HepG2 (cell line): ENCODE measurements around the gene ANKRD35. TPM values are rescaled to one million over a fixed set of nuclear protein-coding genes. Genes with fewer than 3 reads are reported as not detected.

Experiments
- ATAC-seq: fragments of 200-7000 bp; cut with Tn5 transposase; 3 replicates; pipeline ENCODE4 v1.9.1; 2020; ENCODE audit warnings: mild to moderate bottlenecking, moderate library complexity
- BruUV-seq: library from RNA; stranded (reverse); fragments of 400-500 nt; replicated peaks from 2 replicates; lab custom pipeline; 2021; lab: Mats Ljungman, UMichigan
- CTCF ChIA-PET: fragments of 300-600 bp; formaldehyde crosslinking; extraction: SDS; loops from one replicate; lab custom pipeline; 2021; ENCODE audit warnings: low total read pairs, inconsistent platforms, low intra/inter-chr PET ratio; lab: Yijun Ruan, JAX
- POLR2A ChIA-PET: fragments of 350-600 bp; sonication (Branson Sonifier 250); formaldehyde crosslinking; loops from one replicate; lab custom pipeline; 2020; ENCODE audit warnings: antibody characterized with exemption, inconsistent platforms; lab: Yijun Ruan, JAX
- DNase-seq: peaks from one replicate; pipeline ENCODE4 v3.0.0-alpha.2; 2015; ENCODE audit warnings: low spot score
- FAIRE-seq: peaks from 3 replicates; lab custom pipeline; 2011; peaks lifted over from hg19 to GRCh38; lab: Jason Lieb, UNC
- H2AFZ ChIP-seq: one replicate; pipeline ENCODE4 v1.6.1; 2011; ENCODE audit warnings: low read length, inconsistent platforms
- H3K27ac ChIP-seq: fragments of 300-600 bp; 3 replicates; pipeline ENCODE4 v1.8.0; 2011; ENCODE audit warnings: mixed run types, mild to moderate bottlenecking, mixed read lengths, low read length, inconsistent platforms; ENCODE audit not compliant: insufficient read depth; ENCODE audit errors: extremely low read length
- H3K27me3 ChIP-seq, 2 experiments: fragments of 200-600 bp in 1 of 2; 2 replicates in 1 of 2; 3 replicates in 1 of 2; pipeline versions ENCODE4 v1.6.0 to v1.8.0; 2011; ENCODE audit warnings: low read length in 2 of 2, mild to moderate bottlenecking in 2 of 2, moderate library complexity in 2 of 2, inconsistent platforms in 1 of 2; ENCODE audit not compliant: insufficient read depth in 2 of 2, control insufficient read depth in 1 of 2
- H3K36me3 ChIP-seq, 2 experiments: fragments of 200-600 bp in 1 of 2; replicated peaks in 1 of 2; 2 replicates in 1 of 2; 3 replicates in 1 of 2; pipeline versions ENCODE4 v1.5.1 to v1.8.0; 2011; ENCODE audit warnings: low read length in 2 of 2, inconsistent platforms in 1 of 2; ENCODE audit not compliant: insufficient read depth in 2 of 2, control insufficient read depth in 1 of 2
- H3K4me1 ChIP-seq: 2 replicates; pipeline ENCODE4 v1.5.1; 2012; ENCODE audit warnings: low read length, inconsistent platforms; ENCODE audit not compliant: insufficient read depth
- H3K4me2 ChIP-seq: 2 replicates; pipeline ENCODE4 v1.6.0; 2011; ENCODE audit warnings: low read depth, low read length, inconsistent platforms
- H3K4me3 ChIP-seq, 3 experiments: fragments of 200-600 bp in 1 of 3; sonication (generic), shearing (Covaris generic) in 1 of 3; replicated peaks in 1 of 3; 2 replicates each; pipeline ENCODE4 v1.5.1; 2011 to 2016; ENCODE audit warnings: low read length in 3 of 3, inconsistent platforms in 2 of 3, low read depth in 2 of 3, mild to moderate bottlenecking in 2 of 3, control low read depth in 1 of 3, mixed read lengths in 1 of 3; ENCODE audit not compliant: insufficient read depth in 1 of 3
- H3K79me2 ChIP-seq: one replicate; pipeline ENCODE4 v1.6.1; 2011; ENCODE audit warnings: low read length, inconsistent platforms; ENCODE audit not compliant: insufficient read depth
- H3K9ac ChIP-seq: 2 replicates; pipeline ENCODE4 v1.6.0; 2011; ENCODE audit warnings: mild to moderate bottlenecking, low read depth, low read length, inconsistent platforms; ENCODE audit not compliant: insufficient read depth
- H3K9me3 ChIP-seq: 2 replicates; pipeline ENCODE4 v1.5.1; 2012; ENCODE audit warnings: mild to moderate bottlenecking, low read length
- H4K20me1 ChIP-seq: 2 replicates; pipeline ENCODE4 v1.6.0; 2011; ENCODE audit warnings: inconsistent platforms, mild to moderate bottlenecking, low read length, moderate library complexity; ENCODE audit not compliant: insufficient read depth
- CHCHD3 ChIP-seq: sonication (generic); formaldehyde crosslinking; IDR thresholded peaks from 2 replicates; pipeline ENCODE4 v1.8.0; 2022; ENCODE audit warnings: mild to moderate bottlenecking, missing genetic modification reagents, moderate library complexity
- CREB1 ChIP-seq, 2 experiments: fragments of 450-650 bp in 1 of 2; IDR thresholded peaks; 2 replicates each; pipeline ENCODE4 v1.6.1; 2016 to 2017; ENCODE audit warnings: control low read depth in 1 of 2, mild to moderate bottlenecking in 1 of 2, missing compliant biosample characterization in 1 of 2, missing genetic modification characterization in 1 of 2
- ELF4 ChIP-seq: sonication (generic); formaldehyde crosslinking; IDR thresholded peaks from 2 replicates; pipeline ENCODE4 v1.5.0; 2020; ENCODE audit warnings: missing genetic modification reagents, mild to moderate bottlenecking, moderate library complexity, borderline replicate concordance
- FOXK2 ChIP-seq: fragments of 450-650 bp; IDR thresholded peaks from 2 replicates; pipeline ENCODE4 v1.6.1; 2016
- FOXP1 ChIP-seq, 2 experiments: fragments of 450-650 bp in 1 of 2; IDR thresholded peaks; 2 replicates each; pipeline ENCODE4 v1.6.1; 2017 to 2018; ENCODE audit warnings: antibody characterized with exemption in 1 of 2
- GRHL1 ChIP-seq: sonication (generic); formaldehyde crosslinking; conservative IDR thresholded peaks from 2 replicates; pipeline ENCODE4 v1.8.0; 2022; ENCODE audit warnings: missing genetic modification reagents
- JARID2 ChIP-seq: sonication (generic); formaldehyde crosslinking; IDR thresholded peaks from 2 replicates; pipeline ENCODE4 v1.8.1; 2023; ENCODE audit warnings: missing genetic modification reagents, inconsistent platforms; ENCODE audit not compliant: insufficient replicate concordance
- RBAK ChIP-seq: sonication (generic); formaldehyde crosslinking; IDR thresholded peaks from 2 replicates; pipeline ENCODE4 v1.5.1; 2020; ENCODE audit warnings: mild to moderate bottlenecking, missing genetic modification reagents
- RBFOX2 ChIP-seq: fragments of 200-400 bp; formaldehyde crosslinking; IDR thresholded peaks from 2 replicates; pipeline ENCODE4 v1.6.1; 2017; ENCODE audit warnings: low read depth, mild to moderate bottlenecking, low read length
- YY1 ChIP-seq: IDR thresholded peaks from 2 replicates; pipeline ENCODE4 v1.6.1; 2011; ENCODE audit warnings: low read length, low read depth, moderate library complexity, mild to moderate bottlenecking; ENCODE audit not compliant: insufficient read depth, insufficient replicate concordance
- ZNF138 ChIP-seq: sonication (generic); formaldehyde crosslinking; IDR thresholded peaks from 2 replicates; pipeline ENCODE4 v1.5.0; 2020; ENCODE audit warnings: mild to moderate bottlenecking, low read depth, missing genetic modification reagents
- ZNF296 ChIP-seq: sonication (generic); formaldehyde crosslinking; conservative IDR thresholded peaks from 2 replicates; pipeline ENCODE4 v1.5.0; 2020; ENCODE audit warnings: mild to moderate bottlenecking, missing genetic modification reagents
- ZNF724P ChIP-seq: sonication (generic); formaldehyde crosslinking; IDR thresholded peaks from 2 replicates; pipeline ENCODE4 v1.8.0; 2022; ENCODE audit warnings: missing genetic modification reagents, borderline replicate concordance
- WGBS: methylation state at CpG from one replicate; pipeline ENCODE4 v1.1.6; 2017; ENCODE audit warnings: low lambda C conversion rate; 5-methylcytosine and 5-hydroxymethylcytosine counted together
- in situ Hi-C: cut with HindIII; loops from 2 replicates; pipeline ENCODE4 v1.10.0; 2017; ENCODE audit warnings: low pct_unique_long_range_greater_than_20kb; ENCODE audit not compliant: extremely low pct_ligation_motif_present
- intact Hi-C: fragments of 100-400 bp; cut with micrococcal nuclease; formaldehyde crosslinking; loops from one replicate; pipeline ENCODE4 v1.10.0; 2022; ENCODE audit not compliant: unreplicated experiment
- polyA plus RNA-seq, 8 experiments: library from polyadenylated mRNA; depleted of rRNA in 3 of 8; stranded (reverse) in 7 of 8; unstranded in 1 of 8; fragments of >200 nt; fragmentation: Illumina TruSeq in 4 of 8; extraction: Trizol in 4 of 8; gene quantifications; 2 replicates each; pipeline versions ENCODE4 v1.2.1 to v1.2.3, GENCODE V29; 2011 to 2016; ENCODE audit warnings: low read depth in 4 of 8, missing spikeins in 1 of 8, mixed read lengths in 1 of 8; ENCODE audit not compliant: insufficient read depth in 1 of 8
- total RNA-seq, 5 experiments: library from RNA; depleted of rRNA; stranded (reverse); fragments of >200 nt; fragmentation: Illumina TruSeq; extraction: Trizol; gene quantifications; 2 replicates each; pipeline ENCODE4 v1.2.3, GENCODE V29; 2016; ENCODE audit warnings: low read depth in 1 of 5

Gene ANKRD35
- total and polyA plus RNA-seq, 2 of the 13 experiments (the other 11 are each of a cell fraction or from before 2014, with no cell fraction given): 0.02 TPM; not detected in 1

DNA sequence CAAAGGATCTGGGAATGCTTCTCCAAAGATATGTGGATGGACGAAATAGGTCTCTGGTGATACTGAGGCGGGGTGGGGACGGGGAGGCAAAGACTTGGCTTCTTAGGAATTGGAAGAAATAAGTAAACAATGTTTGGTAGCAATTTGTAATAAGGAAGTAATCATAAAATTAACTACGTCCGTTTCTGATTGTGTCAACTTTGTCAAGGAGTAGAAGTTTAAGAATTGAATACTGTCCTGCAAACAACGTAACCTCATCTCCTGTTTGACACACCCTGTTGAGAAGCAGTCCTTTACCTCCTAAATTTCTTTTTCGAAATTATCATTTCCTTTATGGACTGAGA is 61.2 kb downstream of the ANKRD35 start:
- H3K9me3 ChIP-seq: no peaks in the 10 kb centered on the region
- FAIRE-seq: no peak
- no peaks in the 10 kb centered on the region; a peak in 1 of 5 replicates for H3K27me3 ChIP-seq
- peak overlapping the region; percentile 58 to 88 (median 73) for H3K4me3 ChIP-seq
- peaks cover 9 to 30% of the 10 kb centered on the region in 2 experiments for H3K36me3 ChIP-seq
- BruUV-seq: TSS peak; percentile 68
- H3K4me1 ChIP-seq: peaks cover 14% of the 10 kb centered on the region
- peaks cover 16% of the 10 kb centered on the region for H3K79me2 ChIP-seq
- intact Hi-C loops: loop anchor here (10.0 kb wide), 1 partner anchor 90 kb away; no protein-coding TSS in a partner anchor
- H2AFZ ChIP-seq: peak overlapping the region; percentile 12
- 2% methylated on average over 7 of the region's 7 CpGs for WGBS
- in situ Hi-C loops: loop anchor here (10.0 kb wide), 1 partner anchor 60 kb away; no protein-coding TSS in a partner anchor
- no peak for ATAC-seq
- H4K20me1 ChIP-seq: no peaks in the 10 kb centered on the region
- TF ChIP-seq YY1 (no peak), ELF4 (CRISPR knock-in tag) (0 out of 2 replicates have a peak, but pooled peaks have one; percentile 6)
- H3K9ac ChIP-seq: peak overlapping the region; percentile 93
- POLR2A ChIA-PET: interaction anchor here (0.6 to 2.1 kb wide), 15 partner anchors 10 to 117 kb away, joined by 3 to 30 read pairs (median 4); partner anchors contain the start of genes NUDT17, PDZK1, PEX11B and PIAS3
- H3K27ac ChIP-seq: peak overlapping the region; percentile 93
- CTCF ChIA-PET: no interaction called here
- peak overlapping the region; percentile 58 for H3K4me2 ChIP-seq
- DNase-seq: no peak

DNA sequence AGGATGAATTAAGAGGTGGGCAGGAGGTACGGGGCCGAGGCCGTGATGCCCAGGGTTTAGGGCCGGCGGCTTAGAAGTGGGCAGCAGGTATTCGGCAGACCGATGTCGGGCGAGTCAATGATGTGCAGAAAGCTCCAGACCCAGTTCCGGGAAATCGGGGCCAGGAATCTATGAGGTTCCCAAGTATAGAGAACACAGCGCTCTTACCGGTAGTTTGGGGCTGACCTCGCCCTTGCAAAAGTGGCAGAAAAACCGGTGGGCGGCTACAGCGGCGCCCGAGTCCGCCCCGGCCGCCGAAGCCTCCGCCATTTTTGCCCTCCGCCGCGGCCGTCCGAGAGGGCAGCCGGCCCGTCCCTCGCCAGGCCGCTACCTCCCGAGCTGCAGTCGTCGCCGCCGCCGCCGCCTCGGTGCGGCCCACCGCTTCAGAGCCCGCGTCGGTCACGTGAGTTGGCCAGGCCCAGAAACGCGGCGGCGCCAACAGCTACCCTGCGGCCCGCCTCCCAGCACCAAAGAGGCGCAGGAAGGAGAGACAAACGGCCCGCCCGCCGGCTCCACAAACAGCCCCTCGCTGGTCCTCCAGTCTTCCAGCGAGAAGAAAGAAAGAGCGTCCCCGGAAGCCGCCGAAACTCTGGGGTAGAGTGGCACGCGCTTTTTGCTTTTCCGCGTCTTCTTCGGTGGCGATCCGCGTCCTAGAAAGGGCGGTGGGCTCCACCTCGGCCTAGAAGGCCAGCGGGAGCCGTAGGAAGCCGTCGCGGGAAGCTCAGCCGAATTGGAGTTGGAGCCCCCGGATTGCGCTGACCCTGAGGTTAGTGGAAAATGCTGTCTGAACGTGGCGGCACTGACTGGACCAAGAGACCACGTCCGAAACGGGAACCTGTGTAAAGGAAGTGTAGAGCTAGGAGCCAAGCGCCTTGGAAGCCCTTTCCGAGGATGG is 61.8 kb downstream of the ANKRD35 start, which contains the start of the genes POLR3C and RNF115:
Gene POLR3C (plus strand): TSS at position 636 of the 934 bp plus-strand sequence. CDS start 1,577 bp downstream, outside the sequence.
Gene RNF115 (minus strand): TSS at position 531 of the 934 bp plus-strand sequence. CDS start 222 bp downstream, at position 309.
- peak; percentile 84 for DNase-seq
- FAIRE-seq: no peak
- Histone ChIP-seq H2AFZ (peak within 1 kb of the TSS; percentile 12), H4K20me1 (no peaks in the 10 kb centered on the region), H3K4me2 (peak within 1 kb of the TSS; percentile 58), H3K79me2 (peaks cover 19% of the 10 kb centered on the region), H3K9me3 (no peaks in the 10 kb centered on the region), H3K4me1 (peaks cover 14% of the 10 kb centered on the region), H3K9ac (peak within 1 kb of the TSS; percentile 93), H3K27me3 (no peaks in the 10 kb centered on the region; a peak in 1 of 5 replicates), H3K36me3 (peaks cover 8 to 24% of the 10 kb centered on the region in 2 experiments), H3K4me3 (peak within 1 kb of the TSS; percentile 58 to 88 (median 73)), H3K27ac (peak within 1 kb of the TSS; percentile 93)
- BruUV-seq: TSS peak; percentile 68
- CTCF ChIA-PET: no interaction called here
- intact Hi-C loops: loop anchor here (10.0 kb wide), 1 partner anchor 89 kb away; no protein-coding TSS in a partner anchor
- peak; percentile 96 for ATAC-seq
- WGBS: 10% methylated on average over 15 of the region's 89 CpGs
- in situ Hi-C loops: loop anchor here (10.0 kb wide), 1 partner anchor 59 kb away; no protein-coding TSS in a partner anchor
- POLR2A ChIA-PET: interaction anchor here (0.6 to 2.1 kb wide), 17 partner anchors 11 to 117 kb away, joined by 3 to 30 read pairs (median 4); partner anchors contain the start of genes NUDT17, PDZK1, PEX11B and PIAS3
- TF ChIP-seq ZNF138 (CRISPR knock-in tag) (peak; percentile 91), ZNF724P (peak; percentile 52; the same call in 1 of the 2 replicates), RBFOX2 (peak; percentile 92), FOXP1 (IDR thresholded peaks at IDR 0.05) (no peak), FOXP1 (CRISPR knock-in tag; IDR thresholded peaks at IDR 0.05) (no peak), CHCHD3 (CRISPR knock-in tag) (no peak), RBAK (no peak), ZNF296 (CRISPR knock-in tag) (no peak), FOXK2 (no peak), CREB1 (IDR thresholded peaks at IDR 0.05) (no peak), CREB1 (CRISPR knock-in tag; IDR thresholded peaks at IDR 0.05) (0 out of 2 replicates have a peak, but pooled peaks have one; percentile 33), GRHL1 (CRISPR knock-in tag) (no peak), JARID2 (CRISPR knock-in tag) (no peak)
